Neural cell (in vitro differentiated cells): ENCODE measurements around the gene NCS1. TPM values are rescaled to one million over a fixed set of nuclear protein-coding genes. Genes with fewer than 3 reads are reported as not detected.

ENCODE experiments used
- H2AFZ ChIP-seq: fragments of 200-600, 300-800 bp; sonication (generic), shearing (Covaris generic); 2 replicates; pipeline ENCODE4 v1.6.0; 2014; ENCODE audit warnings: low read depth, mild to moderate bottlenecking, antibody characterized with exemption, low read length, moderate library complexity
- H3F3A ChIP-seq: fragments of 200-600 bp; shearing (Covaris generic); 2 replicates; pipeline ENCODE4 v1.6.1; 2016; ENCODE audit warnings: mild to moderate bottlenecking, moderate library complexity, mixed read lengths, antibody characterized with exemption, low read length; ENCODE audit not compliant: insufficient read depth, poor library complexity, severe bottlenecking
- H3K27ac ChIP-seq: fragments of 200-600, 300-800 bp; sonication (generic), shearing (Covaris generic); 2 replicates; pipeline ENCODE4 v1.5.1; 2014; ENCODE audit warnings: mild to moderate bottlenecking, low read length, moderate library complexity
- H3K27me3 ChIP-seq: fragments of 300-800, 200-600 bp; sonication (generic), shearing (Covaris generic); 2 replicates; pipeline ENCODE4 v1.6.0; 2014; ENCODE audit warnings: mild to moderate bottlenecking, low read depth, low read length, moderate library complexity; ENCODE audit not compliant: insufficient read depth
- H3K36me3 ChIP-seq: fragments of 300-800, 200-600 bp; sonication (generic), shearing (Covaris generic); 2 replicates; pipeline ENCODE4 v1.5.1; 2014; ENCODE audit warnings: mild to moderate bottlenecking, antibody characterized with exemption, low read length, moderate library complexity; ENCODE audit not compliant: insufficient read depth
- H3K4me2 ChIP-seq: fragments of 300-800, 200-600 bp; sonication (generic), shearing (Covaris generic); 2 replicates; pipeline ENCODE4 v1.6.0; 2014; ENCODE audit warnings: mild to moderate bottlenecking, low read length
- H3K4me3 ChIP-seq: fragments of 300-800, 200-600 bp; sonication (generic), shearing (Covaris generic); 2 replicates; pipeline ENCODE4 v1.5.1; 2014; ENCODE audit warnings: mild to moderate bottlenecking, low read length, moderate library complexity
- H3K79me2 ChIP-seq: fragments of 200-600 bp; shearing (Covaris generic); replicated peaks from 2 replicates; pipeline ENCODE4 v1.6.0; 2014; ENCODE audit warnings: mild to moderate bottlenecking, low read length, moderate library complexity; ENCODE audit not compliant: insufficient read depth
- H3K9ac ChIP-seq: fragments of 300-800, 200-600 bp; sonication (generic), shearing (Covaris generic); 2 replicates; pipeline ENCODE4 v1.6.1; 2016; ENCODE audit warnings: mild to moderate bottlenecking, low read length, mixed read lengths
- H3K9me2 ChIP-seq: fragments of 200-600 bp; shearing (Covaris generic); 2 replicates; pipeline ENCODE4 v1.6.1; 2016; ENCODE audit warnings: mild to moderate bottlenecking, low read length, mixed read lengths; ENCODE audit not compliant: insufficient read depth
- H3K9me3 ChIP-seq: fragments of 200-600, 300-800 bp; sonication (generic), shearing (Covaris generic); 2 replicates; pipeline ENCODE4 v1.6.1; 2016; ENCODE audit warnings: mild to moderate bottlenecking, mixed run types, low read length, moderate library complexity, mixed read lengths
- H4K20me1 ChIP-seq: fragments of 200-600 bp; shearing (Covaris generic); 2 replicates; pipeline ENCODE4 v1.6.1; 2016; ENCODE audit warnings: mild to moderate bottlenecking, mixed run types; ENCODE audit not compliant: insufficient read depth
- EP300 ChIP-seq: fragments of 450-650 bp; conservative IDR thresholded peaks from 2 replicates; pipeline ENCODE4 v1.6.1; 2014; ENCODE audit warnings: antibody characterized with exemption, mild to moderate bottlenecking, moderate library complexity; ENCODE audit not compliant: poor library complexity, severe bottlenecking
- EZH2 ChIP-seq: fragments of 200-600, 300-800 bp; shearing (Covaris generic), sonication (generic); IDR thresholded peaks from 2 replicates; pipeline ENCODE4 v1.6.1; 2014; ENCODE audit warnings: antibody characterized with exemption, low read length, borderline replicate concordance, mild to moderate bottlenecking; ENCODE audit not compliant: insufficient read depth, poor library complexity, severe bottlenecking
- MXI1 ChIP-seq: fragments of 450-650 bp; conservative IDR thresholded peaks from 2 replicates; pipeline ENCODE4 v1.6.1; 2014; ENCODE audit warnings: antibody characterized with exemption, mild to moderate bottlenecking; ENCODE audit not compliant: poor library complexity, severe bottlenecking
- POLR2AphosphoS5 ChIP-seq: IDR thresholded peaks from 2 replicates; pipeline ENCODE4 v1.6.1; 2012
- RAD21 ChIP-seq: fragments of 450-650 bp; conservative IDR thresholded peaks from 2 replicates; pipeline ENCODE4 v1.6.1; 2014; ENCODE audit warnings: antibody characterized with exemption, mild to moderate bottlenecking, moderate library complexity
- REST ChIP-seq: IDR thresholded peaks from 2 replicates; pipeline ENCODE4 v1.6.1; 2012; ENCODE audit warnings: borderline replicate concordance
- SMC3 ChIP-seq: fragments of 450-650 bp; conservative IDR thresholded peaks from 2 replicates; pipeline ENCODE4 v1.6.1; 2014; ENCODE audit warnings: antibody characterized with exemption, mild to moderate bottlenecking, moderate library complexity; ENCODE audit not compliant: poor library complexity
- TAF1 ChIP-seq: IDR thresholded peaks from 2 replicates; pipeline ENCODE4 v1.6.1; 2012; ENCODE audit warnings: low read depth
- polyA plus RNA-seq: library from polyadenylated mRNA; depleted of rRNA; stranded (reverse); fragments of >200 nt; gene quantifications from 2 replicates; pipeline ENCODE4 v1.2.3, GENCODE V29; 2014
- TF ChIP-seq, protein P1 (sequence below): fragments of 450-650 bp; IDR thresholded peaks from 2 replicates; pipeline ENCODE4 v1.5.1; 2014; ENCODE audit warnings: antibody characterized with exemption, mild to moderate bottlenecking, moderate library complexity; ENCODE audit not compliant: poor library complexity, severe bottlenecking

NCS1 gene
- polyA plus RNA-seq, 1 donor from 2014 or later, result 73.3 TPM

DNA sequence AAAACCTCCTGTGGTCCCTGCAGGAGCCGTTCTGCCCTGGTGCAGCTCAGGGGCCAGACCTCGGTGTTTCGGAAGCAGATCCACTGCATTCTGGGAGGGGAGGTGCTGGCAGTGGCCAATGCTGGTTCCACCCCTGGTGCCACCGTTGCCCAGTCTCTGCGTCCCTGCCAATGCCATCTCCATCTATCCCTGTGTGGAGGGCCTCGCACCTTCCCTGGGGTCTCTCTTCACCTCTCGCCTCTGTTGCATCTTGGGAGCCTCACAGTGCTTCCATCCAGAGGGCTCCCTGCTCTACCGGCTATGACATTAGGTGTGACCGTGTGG is 15.3 kb downstream of the NCS1 start:
- no peaks in the 10 kb centered on the region for H3K9me2 ChIP-seq
- no peaks in the 10 kb centered on the region for H3K27me3 ChIP-seq
- no peaks in the 10 kb centered on the region for H3F3A ChIP-seq
- H4K20me1 ChIP-seq, result no peaks in the 10 kb centered on the region
- H3K4me2 ChIP-seq, result no peak overlapping the region
- H2AFZ ChIP-seq, result no peak overlapping the region
- TF ChIP-seq MXI1 (no peak), EP300 (no peak), POLR2AphosphoS5 (no peak), SMC3 (no peak), RAD21 (no peak), REST (no peak), TAF1 (no peak), EZH2 (no peak)
- TF ChIP-seq, protein P1, sequence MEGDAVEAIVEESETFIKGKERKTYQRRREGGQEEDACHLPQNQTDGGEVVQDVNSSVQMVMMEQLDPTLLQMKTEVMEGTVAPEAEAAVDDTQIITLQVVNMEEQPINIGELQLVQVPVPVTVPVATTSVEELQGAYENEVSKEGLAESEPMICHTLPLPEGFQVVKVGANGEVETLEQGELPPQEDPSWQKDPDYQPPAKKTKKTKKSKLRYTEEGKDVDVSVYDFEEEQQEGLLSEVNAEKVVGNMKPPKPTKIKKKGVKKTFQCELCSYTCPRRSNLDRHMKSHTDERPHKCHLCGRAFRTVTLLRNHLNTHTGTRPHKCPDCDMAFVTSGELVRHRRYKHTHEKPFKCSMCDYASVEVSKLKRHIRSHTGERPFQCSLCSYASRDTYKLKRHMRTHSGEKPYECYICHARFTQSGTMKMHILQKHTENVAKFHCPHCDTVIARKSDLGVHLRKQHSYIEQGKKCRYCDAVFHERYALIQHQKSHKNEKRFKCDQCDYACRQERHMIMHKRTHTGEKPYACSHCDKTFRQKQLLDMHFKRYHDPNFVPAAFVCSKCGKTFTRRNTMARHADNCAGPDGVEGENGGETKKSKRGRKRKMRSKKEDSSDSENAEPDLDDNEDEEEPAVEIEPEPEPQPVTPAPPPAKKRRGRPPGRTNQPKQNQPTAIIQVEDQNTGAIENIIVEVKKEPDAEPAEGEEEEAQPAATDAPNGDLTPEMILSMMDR, result no peak
- H3K36me3 ChIP-seq, result no peaks in the 10 kb centered on the region
- H3K9ac ChIP-seq, result peak overlapping the region; percentile 7
- H3K79me2 ChIP-seq, result peaks cover 25% of the 10 kb centered on the region
- no peaks in the 10 kb centered on the region for H3K9me3 ChIP-seq
- H3K27ac ChIP-seq, result no peak overlapping the region
- no peak overlapping the region for H3K4me3 ChIP-seq

GRCh38 chr9:130188860-130189481 is 16.8 kb downstream of the NCS1 start:
- TF ChIP-seq MXI1 (no peak), REST (no peak), SMC3 (no peak), EZH2 (no peak), RAD21 (no peak), TAF1 (no peak), EP300 (no peak), POLR2AphosphoS5 (no peak)
- TF ChIP-seq, protein P1, result no peak
- Histone ChIP-seq H3K9me3 (no peaks in the 10 kb centered on the region), H4K20me1 (peaks cover 6% of the 10 kb centered on the region), H3K79me2 (peaks cover 25% of the 10 kb centered on the region), H2AFZ (no peak overlapping the region), H3K27me3 (no peaks in the 10 kb centered on the region), H3F3A (no peaks in the 10 kb centered on the region), H3K4me2 (no peak overlapping the region), H3K27ac (no peak overlapping the region), H3K4me3 (no peak overlapping the region), H3K9ac (no peak overlapping the region), H3K36me3 (no peaks in the 10 kb centered on the region), H3K9me2 (no peaks in the 10 kb centered on the region)
